K562 (cell line): ENCODE results near the gene RAB43. TPM values are rescaled to one million over a fixed set of nuclear protein-coding genes. Genes with fewer than 3 reads are reported as not detected.

ENCODE experiments used
- CHD7 ChIP-seq: fragments of 200-600 bp; sonication (generic); IDR thresholded peaks from one replicate; pipeline ENCODE4 v1.6.1; 2012; ENCODE audit warnings: mild to moderate bottlenecking, low read depth, low read length, inconsistent platforms
- MYNN ChIP-seq, 2 experiments: sonication (generic); formaldehyde crosslinking in 1 of 2; IDR thresholded peaks; 2 replicates each; pipeline versions ENCODE4 v1.5.0 to v1.6.1; 2016 to 2020; ENCODE audit warnings: antibody characterized with exemption in 1 of 2, missing genetic modification reagents in 1 of 2
- RBFOX2 ChIP-seq: fragments of 200-400 bp; formaldehyde crosslinking; IDR thresholded peaks from 2 replicates; pipeline ENCODE4 v1.6.1; 2017; ENCODE audit warnings: low read depth, mild to moderate bottlenecking, low read length, moderate library complexity
- SMAD2 ChIP-seq: fragments of 150-350 bp; IDR thresholded peaks from 2 replicates; pipeline ENCODE4 v1.6.1; 2014; ENCODE audit warnings: low read depth, mild to moderate bottlenecking, low read length
- ZMIZ1 ChIP-seq, 2 experiments: fragments of 150-350 bp in 1 of 2; IDR thresholded peaks; 2 replicates each; pipeline ENCODE4 v1.6.1; 2012 to 2016; ENCODE audit warnings: low read depth in 2 of 2, low read length in 2 of 2, mild to moderate bottlenecking in 1 of 2, moderate library complexity in 1 of 2
- ZNF518B ChIP-seq: fragments of 250-450 bp; sonication (Bioruptor Pico); IDR thresholded peaks from 2 replicates; pipeline ENCODE4 v1.5.0; 2021; ENCODE audit warnings: mild to moderate bottlenecking, moderate library complexity
- polyA plus RNA-seq, 8 experiments: library from polyadenylated mRNA; depleted of rRNA in 4 of 8; stranded (reverse) in 5 of 8; unstranded in 3 of 8; fragments of >200 nt; fragmentation: Nextera tagmentation in 2 of 8; fragmentation: Illumina TruSeq in 1 of 8; extraction: Ambion mirVana in 2 of 8; extraction: Trizol in 1 of 8; gene quantifications; 2 replicates each; pipeline versions ENCODE4 v1.2.1 to v1.2.3, GENCODE V29; 2011 to 2014; ENCODE audit warnings: inconsistent platforms in 1 of 8, missing spikeins in 1 of 8
- total RNA-seq, 7 experiments: library from RNA; depleted of rRNA in 6 of 7; stranded (reverse); fragments of >200 nt in 6 of 7; fragmentation: Illumina TruSeq in 2 of 7; extraction: Trizol in 2 of 7; gene quantifications; 2 replicates each; pipeline versions ENCODE4 v1.2.1 to v1.2.3, GENCODE V29; 2011 to 2021; ENCODE audit warnings: low replicate concordance in 1 of 7

RAB43 gene
- total and polyA plus RNA-seq, 9 of the 15 experiments (the other 6 are each of a cell fraction or from before 2014, with no cell fraction given): 0.04 to 6.8 (median 1.7) TPM; not detected in 2

GRCh38 chr3:129161860-129162271 is 40.3 kb upstream of the RAB43 start (continued):
- TF ChIP-seq CHD7 (no peak), SMAD2 (no peak), ZNF518B (CRISPR knock-in tag) (no peak), MYNN (IDR thresholded peaks at IDR 0.05) (no peak), MYNN (CRISPR knock-in tag; IDR thresholded peaks at IDR 0.05) (no peak), ZMIZ1 (IDR thresholded peaks at IDR 0.05; ENCODE audit: low read depth in 2 of 2, low read length in 2 of 2) (no peak), RBFOX2 (no peak)
